GM18867 (cell line): ENCODE measurements around the gene MAP1LC3B2.
"Not testable (repeated sequence)": the region's sequence is repeated elsewhere in the genome, so short reads cannot be mapped to it uniquely, and the experiment has no call there.

ENCODE experiments used
- ATAC-seq: cut with Tn5 transposase; IDR thresholded peaks from one replicate; pipeline ENCODE4 v1.9.1; 2021; ENCODE audit warnings: mild to moderate bottlenecking, moderate library complexity; ENCODE audit not compliant: unreplicated experiment

Gene MAP1LC3B2

GRCh38 chr12:116556964-116557698, 2.0 kb upstream of the MAP1LC3B2 start:
- ATAC-seq: no peak

- no peak for ATAC-seq
Measured at GRCh38 chr12:116558280-116559161, 660 bp upstream of the MAP1LC3B2 start.

GRCh38 chr12:116561181-116561821, 2.1 kb downstream of the MAP1LC3B2 start:
- ATAC-seq: no peak

- ATAC-seq: no peak
Measured at GRCh38 chr12:116562090-116562489, 2.9 kb downstream of the MAP1LC3B2 start.

GRCh38 chr12:116563262-116563661, 4.1 kb downstream of the MAP1LC3B2 start:
- no peak for ATAC-seq

- ATAC-seq: no peak
Measured at GRCh38 chr12:116564080-116564479, 4.9 kb downstream of the MAP1LC3B2 start.

- ATAC-seq: not testable (repeated sequence)
Measured at GRCh38 chr12:116565221-116565620, 6.0 kb downstream of the MAP1LC3B2 start.

GRCh38 chr12:116565963-116566362, 6.8 kb downstream of the MAP1LC3B2 start:
- ATAC-seq: no peak

GRCh38 chr12:116568203-116568602, 9.0 kb downstream of the MAP1LC3B2 start:
- no peak for ATAC-seq

- no peak for ATAC-seq
Measured at GRCh38 chr12:116571089-116571488, 11.9 kb downstream of the MAP1LC3B2 start.

GRCh38 chr12:116573776-116574175, 14.6 kb downstream of the MAP1LC3B2 start:
- ATAC-seq: no peak

GRCh38 chr12:116575754-116576153, 16.6 kb downstream of the MAP1LC3B2 start:
- not testable (repeated sequence) for ATAC-seq

GRCh38 chr12:116577154-116577561, 18.0 kb downstream of the MAP1LC3B2 start:
- no peak for ATAC-seq

GRCh38 chr12:116578051-116578450, 18.9 kb downstream of the MAP1LC3B2 start:
- ATAC-seq: no peak

GRCh38 chr12:116582610-116583009, 23.4 kb downstream of the MAP1LC3B2 start:
- ATAC-seq: no peak

GRCh38 chr12:116583129-116583694, 24.0 kb downstream of the MAP1LC3B2 start:
- no peak for ATAC-seq

- no peak for ATAC-seq
Measured at GRCh38 chr12:116587270-116587669, 28.1 kb downstream of the MAP1LC3B2 start.

GRCh38 chr12:116588390-116589028, 29.3 kb downstream of the MAP1LC3B2 start:
- ATAC-seq: no peak

GRCh38 chr12:116589581-116589980, 30.4 kb downstream of the MAP1LC3B2 start:
- no peak for ATAC-seq

GRCh38 chr12:116590561-116590960, 31.4 kb downstream of the MAP1LC3B2 start:
- no peak for ATAC-seq
